GM21381 (cell line): ENCODE results near the gene KLF12.

Experiments used
- ATAC-seq: cut with Tn5 transposase; IDR thresholded peaks from one replicate; pipeline ENCODE4 v1.9.1; 2021; ENCODE audit warnings: mild to moderate bottlenecking, moderate library complexity; ENCODE audit not compliant: unreplicated experiment

The KLF12 gene

DNA sequence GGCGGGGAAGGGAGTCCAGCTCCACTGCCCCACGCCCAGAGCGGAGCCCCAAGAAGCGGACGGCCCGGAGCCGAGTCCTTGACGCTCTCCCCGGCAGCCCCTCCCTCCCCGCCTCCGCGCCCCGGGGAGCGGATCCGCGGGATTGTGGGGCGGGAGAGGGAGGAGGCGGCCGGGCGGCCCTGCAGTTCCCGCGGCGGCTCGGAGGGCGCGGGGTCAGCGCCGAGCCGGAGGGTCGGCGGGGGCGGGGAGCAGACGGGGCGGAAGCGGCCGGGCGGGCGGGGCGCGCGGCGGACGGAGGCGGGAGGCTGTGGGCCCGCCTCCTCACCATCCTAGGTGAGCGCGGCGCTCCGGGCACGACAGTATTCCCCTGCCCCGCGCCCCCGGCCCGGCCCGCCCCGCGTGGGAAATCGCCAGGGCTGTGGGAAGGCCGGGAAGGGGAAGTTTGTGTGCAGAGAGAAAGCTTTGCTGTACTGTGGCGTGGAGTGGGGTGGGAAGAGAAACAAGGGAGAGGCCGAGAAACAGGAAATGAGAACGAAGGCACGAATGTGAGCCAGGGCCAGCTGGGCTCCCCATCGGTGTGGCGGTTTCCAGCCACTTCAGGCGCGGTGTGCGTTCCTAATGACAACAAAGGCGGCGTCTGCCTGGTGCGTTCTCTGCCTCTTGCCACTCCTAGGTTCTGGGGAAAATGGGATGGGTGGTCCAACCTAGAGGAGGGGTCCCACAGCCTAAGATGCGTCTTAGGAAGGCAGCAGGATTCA lies 1.3 kb upstream of the KLF12 start:
- peak; percentile 47 for ATAC-seq

- ATAC-seq, result peak; percentile 27
These were observed 647 bp upstream of the KLF12 start for GRCh38 chr13:74134777-74135325.

- ATAC-seq, result peak; percentile 39
These were observed 475 bp downstream of the KLF12 start for GRCh38 chr13:74133657-74134201.

- no peak for ATAC-seq
These were observed 1.2 kb downstream of the KLF12 start for GRCh38 chr13:74132776-74133656.

DNA sequence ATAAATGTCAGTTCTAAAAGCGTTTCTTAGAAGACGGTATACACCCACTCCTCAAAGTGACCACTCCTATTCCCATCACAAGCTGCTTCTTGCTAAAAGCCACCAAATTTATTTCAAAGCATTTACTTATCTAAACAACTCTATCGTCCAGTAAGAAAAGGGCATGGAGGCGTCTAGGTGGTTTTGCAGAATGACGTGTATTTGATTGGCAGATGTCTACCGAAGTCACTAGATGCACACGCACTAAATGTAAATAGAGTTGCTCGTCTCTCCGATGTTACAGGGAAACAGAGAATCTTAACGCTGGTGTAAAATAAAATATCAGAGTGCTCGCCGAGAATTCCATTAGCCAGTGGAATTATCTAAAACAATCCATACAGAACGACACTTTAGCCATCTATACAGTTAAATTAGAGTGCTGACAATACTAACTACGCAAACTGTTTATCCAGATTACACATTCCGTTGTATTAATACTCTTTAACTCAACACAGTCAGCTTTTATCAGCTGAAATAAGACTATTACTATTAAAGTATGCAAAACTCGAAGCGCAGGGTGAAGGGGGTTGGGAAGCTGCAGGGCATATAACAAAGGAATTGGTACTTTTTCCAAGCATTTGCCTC lies 1.9 kb downstream of the KLF12 start:
- ATAC-seq, result no peak

DNA sequence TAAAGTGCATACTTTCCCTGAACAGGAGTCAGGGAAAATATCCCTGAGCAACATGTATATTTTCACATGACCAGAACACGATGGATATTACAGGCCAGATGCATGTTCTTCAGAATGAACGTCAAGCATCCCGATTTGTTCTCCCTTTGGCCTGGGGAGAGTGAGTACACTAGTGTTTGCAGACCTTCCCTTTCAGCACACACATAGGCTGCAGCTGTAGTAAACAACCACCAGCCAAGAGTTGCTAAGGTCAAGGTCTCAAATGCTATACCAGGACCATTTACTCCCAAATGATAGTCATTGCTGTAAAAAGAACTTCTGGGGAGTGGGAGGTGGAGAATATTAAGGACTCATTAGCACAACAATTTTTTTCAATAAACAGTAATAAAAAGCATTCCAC lies 3.0 kb downstream of the KLF12 start:
- ATAC-seq, result no peak

GRCh38 chr13:74129500-74130191 lies 4.6 kb downstream of the KLF12 start:
- no peak for ATAC-seq

DNA sequence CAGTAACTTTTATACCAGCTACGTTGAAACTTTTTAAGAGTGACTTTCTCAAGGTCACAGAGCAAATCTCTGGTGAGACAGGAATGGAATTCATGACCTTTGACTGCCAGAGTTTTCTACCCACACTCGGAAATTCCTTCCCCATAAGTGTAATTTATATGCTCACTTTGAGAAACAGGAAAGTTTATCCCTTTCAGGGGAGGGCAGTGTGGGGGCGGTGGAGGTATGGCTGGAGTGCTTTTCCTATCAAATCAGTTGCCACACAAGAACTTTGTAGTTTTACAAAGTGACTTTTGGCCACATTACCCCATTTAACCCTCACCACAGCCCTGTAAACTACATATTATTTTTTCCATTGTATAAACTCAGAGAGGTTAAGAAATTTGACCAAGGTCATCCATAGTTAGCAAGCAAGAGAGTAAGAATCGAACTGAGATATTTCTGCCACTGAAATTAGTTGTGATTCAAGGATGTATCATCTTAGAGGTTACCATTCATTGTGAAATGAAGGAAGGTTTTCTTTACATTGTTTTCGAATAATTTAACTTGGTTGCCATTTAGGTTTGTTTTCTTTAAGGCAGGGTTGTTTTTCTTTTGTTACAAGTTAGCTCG lies 5.9 kb downstream of the KLF12 start:
- ATAC-seq, result no peak

DNA sequence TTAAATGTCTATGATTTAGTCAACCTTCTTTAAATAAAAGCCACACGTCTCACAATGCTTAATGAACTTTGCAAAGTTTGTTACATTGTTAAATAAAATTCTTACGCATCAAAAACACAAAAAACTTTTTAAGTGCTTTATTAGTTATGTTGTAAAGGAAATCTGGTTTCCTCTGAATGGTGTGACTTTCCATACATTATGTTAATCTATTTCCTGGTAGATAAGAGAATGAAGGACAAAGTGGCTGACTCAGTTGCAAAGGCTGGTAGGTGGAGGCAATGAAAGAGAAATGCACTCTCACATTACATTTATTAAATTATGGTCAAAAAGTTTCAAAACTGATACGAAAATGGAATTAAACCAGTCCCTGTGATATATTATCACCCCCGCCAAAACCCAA lies 15.9 kb downstream of the KLF12 start:
- ATAC-seq, result no peak

- no peak for ATAC-seq
These were observed 16.9 kb downstream of the KLF12 start for GRCh38 chr13:74117207-74117705.

- no peak for ATAC-seq
These were observed 19.1 kb downstream of the KLF12 start for GRCh38 chr13:74115133-74115532.

- no peak for ATAC-seq
These were observed 19.6 kb downstream of the KLF12 start for GRCh38 chr13:74114641-74115040.

GRCh38 chr13:74114202-74114601 lies 20.0 kb downstream of the KLF12 start:
- no peak for ATAC-seq

GRCh38 chr13:74111901-74112824 lies 22.0 kb downstream of the KLF12 start:
- no peak for ATAC-seq

DNA sequence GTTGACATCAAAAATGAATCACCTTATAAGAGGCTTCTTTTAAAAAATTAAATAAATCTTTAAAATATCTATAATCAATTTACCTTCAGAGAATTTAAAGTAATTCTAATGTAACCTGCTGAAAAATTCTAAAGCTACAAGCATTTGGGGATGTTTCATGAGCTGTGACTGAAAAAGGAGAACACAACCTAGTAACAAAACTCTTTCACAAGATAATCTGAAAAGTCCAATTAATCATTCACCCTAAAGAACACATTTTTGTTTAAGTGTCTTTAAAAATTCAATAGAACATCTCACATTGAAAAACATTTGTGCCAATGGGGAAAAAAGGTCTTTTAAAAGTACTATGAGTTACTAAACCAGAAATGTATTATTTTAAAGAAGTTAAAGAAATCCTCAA lies 22.8 kb downstream of the KLF12 start:
- ATAC-seq, result no peak

DNA sequence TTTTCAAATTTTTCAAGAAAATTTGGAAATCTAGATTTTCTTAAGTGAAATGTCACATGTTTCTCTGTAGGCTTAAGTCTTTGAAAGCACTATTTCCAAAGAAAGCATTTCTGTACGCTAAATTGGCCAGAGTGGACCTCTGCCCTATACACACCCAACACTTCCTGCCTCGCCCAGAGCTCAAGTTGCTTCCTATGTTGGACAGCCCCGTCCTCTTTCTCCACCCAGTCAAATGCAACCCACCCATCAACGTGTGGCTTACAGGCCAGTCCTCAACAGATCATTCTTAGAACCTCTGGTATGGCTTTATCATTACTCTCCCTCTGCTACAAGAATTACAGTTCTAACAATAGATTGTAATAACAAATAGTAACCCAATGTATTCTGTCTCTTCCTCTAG lies 24.2 kb downstream of the KLF12 start:
- ATAC-seq, result no peak

DNA sequence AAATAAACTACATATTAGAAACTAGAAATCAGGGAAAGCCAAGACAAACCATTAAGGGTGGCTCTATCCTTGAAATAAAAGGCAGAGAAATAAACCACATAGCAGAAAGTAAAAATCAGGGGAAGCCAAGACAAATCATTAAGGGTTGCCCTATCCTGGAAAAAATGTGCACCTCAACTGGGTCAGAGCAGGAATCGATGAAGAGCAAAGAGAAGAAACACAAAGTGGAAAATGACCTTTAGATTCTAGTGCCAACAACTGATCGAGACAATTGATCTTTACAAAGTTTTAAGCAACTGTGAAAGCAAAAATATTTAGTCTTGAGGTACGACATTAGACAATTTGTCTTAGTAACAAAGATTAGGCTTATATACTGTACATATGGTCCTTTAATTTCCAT lies 26.6 kb downstream of the KLF12 start:
- ATAC-seq, result no peak

- ATAC-seq, result no peak
These were observed 28.3 kb downstream of the KLF12 start for GRCh38 chr13:74105871-74106270.
